HCT116 (cell line): ENCODE measurements around the gene BAZ1B. TPM values are rescaled to one million over a fixed set of nuclear protein-coding genes. Genes with fewer than 3 reads are reported as not detected.

Experiments used
- ATAC-seq: fragments of 200-7000 bp; cut with Tn5 transposase; 2 replicates; pipeline ENCODE4 v1.9.1; 2020; ENCODE audit warnings: mild to moderate bottlenecking, moderate library complexity
- BruUV-seq: library from RNA; stranded (reverse); fragments of 400-500 nt; replicated peaks from 2 replicates; lab custom pipeline; 2021; lab: Mats Ljungman, UMichigan
- CTCF ChIA-PET: fragments of 300-600 bp; sonication (Branson Sonifier 250); formaldehyde crosslinking; loops from one replicate; lab custom pipeline; 2021; ENCODE audit warnings: antibody characterized with exemption; lab: Charles Lee
- POLR2A ChIA-PET: fragments of 300-600, 350-600 bp; sonication (Branson Sonifier 250); formaldehyde crosslinking; loops from one replicate; lab custom pipeline; 2021; ENCODE audit warnings: antibody characterized with exemption; lab: Charles Lee
- RAD21 ChIA-PET, 2 experiments: fragments of 300-600 bp; sonication (Branson Sonifier 250); formaldehyde crosslinking; loops; one replicate each; lab custom pipeline; 2023; ENCODE audit warnings: low total read pairs in 2 of 2; ENCODE audit not compliant: uncharacterized antibody in 2 of 2, unreplicated experiment in 2 of 2, low non-redundant PET in 1 of 2; lab: Charles Lee
- DNase-seq: peaks from one replicate; pipeline ENCODE4 v3.0.0-alpha.2; 2010; ENCODE audit warnings: low read depth, low spot score
- H2AFZ ChIP-seq: fragments of 200-600 bp; shearing (Covaris generic), sonication (generic); 2 replicates; pipeline ENCODE4 v1.6.1; 2017; ENCODE audit warnings: low read depth, mixed run types, mixed read lengths, antibody characterized with exemption, low read length; ENCODE audit not compliant: poor library complexity, severe bottlenecking
- H3K27ac ChIP-seq: 2 replicates; pipeline ENCODE4 v1.5.1; 2012; ENCODE audit warnings: low read depth, low read length
- H3K27me3 ChIP-seq: fragments of 200-600 bp; sonication (generic); 2 replicates; pipeline ENCODE4 v1.6.1; 2016; ENCODE audit warnings: mixed run types, low read length, mixed read lengths; ENCODE audit not compliant: insufficient read depth
- H3K36me3 ChIP-seq, 2 experiments: fragments of 200-500 bp in 1 of 2; fragments of 200-600 bp in 1 of 2; sonication (Bioruptor generic) in 1 of 2; sonication (generic) in 1 of 2; 2 replicates each; pipeline versions ENCODE4 v1.5.1 to v1.6.1; 2014 to 2016; ENCODE audit warnings: low read length in 2 of 2, inconsistent platforms in 1 of 2, mixed read lengths in 1 of 2, mixed run types in 1 of 2; ENCODE audit not compliant: insufficient read depth in 2 of 2, control insufficient read depth in 1 of 2
- H3K4me1 ChIP-seq, 2 experiments: fragments of 200-600 bp in 1 of 2; sonication (generic) in 1 of 2; 2 replicates each; pipeline versions ENCODE4 v1.5.1 to v1.6.1; 2012 to 2017; ENCODE audit warnings: low read length in 2 of 2, inconsistent platforms in 1 of 2, mild to moderate bottlenecking in 1 of 2, mixed read lengths in 1 of 2, mixed run types in 1 of 2, moderate library complexity in 1 of 2; ENCODE audit not compliant: insufficient read depth in 2 of 2, control insufficient read depth in 1 of 2
- H3K4me2 ChIP-seq: fragments of 200-600 bp; sonication (generic); 2 replicates; pipeline ENCODE4 v1.6.1; 2017; ENCODE audit warnings: mixed run types, low read length, mixed read lengths
- H3K4me3 ChIP-seq, 2 experiments: fragments of 200-600 bp in 1 of 2; sonication (generic) in 1 of 2; replicated peaks in 1 of 2; 2 replicates each; pipeline ENCODE4 v1.5.1; 2011 to 2016; ENCODE audit warnings: low read length in 2 of 2, control low read depth in 1 of 2, low read depth in 1 of 2, mild to moderate bottlenecking in 1 of 2, mixed read lengths in 1 of 2, mixed run types in 1 of 2
- H3K79me2 ChIP-seq: fragments of 200-600 bp; sonication (generic); 2 replicates; pipeline ENCODE4 v1.6.1; 2017; ENCODE audit warnings: mild to moderate bottlenecking, mixed run types, low read length, moderate library complexity, mixed read lengths; ENCODE audit not compliant: insufficient read depth
- H3K9ac ChIP-seq: fragments of 200-600 bp; sonication (generic); 2 replicates; pipeline ENCODE4 v1.6.1; 2016; ENCODE audit warnings: low read length, mixed read lengths
- H3K9me2 ChIP-seq: fragments of 200-600 bp; sonication (generic), shearing (Covaris generic); 2 replicates; pipeline ENCODE4 v1.6.1; 2017; ENCODE audit warnings: mixed run types, mild to moderate bottlenecking, moderate library complexity; ENCODE audit not compliant: insufficient read depth
- H3K9me3 ChIP-seq, 2 experiments: fragments of 200-500 bp in 1 of 2; fragments of 200-600 bp in 1 of 2; sonication (Bioruptor generic) in 1 of 2; sonication (generic) in 1 of 2; 2 replicates each; pipeline ENCODE4 v1.6.1; 2014 to 2017; ENCODE audit warnings: low read length in 2 of 2, mixed read lengths in 2 of 2, inconsistent platforms in 1 of 2, low read depth in 1 of 2, mild to moderate bottlenecking in 1 of 2, mixed run types in 1 of 2, moderate library complexity in 1 of 2; ENCODE audit not compliant: control insufficient read depth in 1 of 2, insufficient read depth in 1 of 2
- H4K20me1 ChIP-seq: fragments of 200-600 bp; sonication (generic), shearing (Covaris generic); 2 replicates; pipeline ENCODE4 v1.6.1; 2017; ENCODE audit warnings: mixed run types, mild to moderate bottlenecking, moderate library complexity; ENCODE audit not compliant: insufficient read depth
- CBX3 ChIP-seq: IDR thresholded peaks from 2 replicates; pipeline ENCODE4 v1.6.1; 2012; ENCODE audit warnings: low read depth
- EZH2 ChIP-seq: fragments of 200-600 bp; sonication (generic); IDR thresholded peaks from 2 replicates; pipeline ENCODE4 v1.6.1; 2017; ENCODE audit warnings: antibody characterized with exemption, mixed run types
- POLR2A ChIP-seq: IDR thresholded peaks from 2 replicates; pipeline ENCODE4 v1.7.0; 2011; ENCODE audit warnings: borderline replicate concordance; ENCODE audit not compliant: insufficient read depth, insufficient read length; ENCODE audit errors: extremely low read depth
- POLR2AphosphoS5 ChIP-seq: IDR thresholded peaks from 2 replicates; pipeline ENCODE4 v1.6.1; 2011; ENCODE audit warnings: mild to moderate bottlenecking, low read depth, low read length, moderate library complexity
- SP1 ChIP-seq: IDR thresholded peaks from 2 replicates; pipeline ENCODE4 v1.6.1; 2012; ENCODE audit warnings: low read depth
- TCF7L2 ChIP-seq: IDR thresholded peaks from 2 replicates; pipeline ENCODE4 v1.7.0; 2011; ENCODE audit warnings: borderline replicate concordance, inconsistent platforms; ENCODE audit not compliant: insufficient read depth, insufficient read length; ENCODE audit errors: extremely low read depth
- ZFX ChIP-seq: fragments of 450-650 bp; IDR thresholded peaks from 2 replicates; pipeline ENCODE4 v1.6.1; 2017
- ZNF274 ChIP-seq: fragments of 200-500 bp; sonication (Bioruptor generic); IDR thresholded peaks from 2 replicates; pipeline ENCODE4 v1.6.1; 2014; ENCODE audit warnings: mild to moderate bottlenecking, low read depth, low read length, inconsistent platforms
- intact Hi-C: fragments of 100-400 bp; cut with micrococcal nuclease; formaldehyde crosslinking; loops from 2 replicates; pipeline ENCODE4 v1.10.0; 2022
- total RNA-seq: library from RNA; stranded (reverse); gene quantifications from one replicate; pipeline ENCODE4 v1.2.1, GENCODE V29; 2021; ENCODE audit not compliant: unreplicated experiment
- TF ChIP-seq, protein P1 (sequence below): IDR thresholded peaks from 2 replicates; pipeline ENCODE4 v1.6.1; 2012; ENCODE audit warnings: low read depth
- TF ChIP-seq, protein P2 (sequence below): IDR thresholded peaks from 2 replicates; pipeline ENCODE4 v1.6.1; 2012
- TF ChIP-seq, protein P3 (sequence below): IDR thresholded peaks from 2 replicates; pipeline ENCODE4 v1.6.1; 2012

BAZ1B gene
- total RNA-seq, 1 experiment from 2014 or later: 81.1 TPM

DNA sequence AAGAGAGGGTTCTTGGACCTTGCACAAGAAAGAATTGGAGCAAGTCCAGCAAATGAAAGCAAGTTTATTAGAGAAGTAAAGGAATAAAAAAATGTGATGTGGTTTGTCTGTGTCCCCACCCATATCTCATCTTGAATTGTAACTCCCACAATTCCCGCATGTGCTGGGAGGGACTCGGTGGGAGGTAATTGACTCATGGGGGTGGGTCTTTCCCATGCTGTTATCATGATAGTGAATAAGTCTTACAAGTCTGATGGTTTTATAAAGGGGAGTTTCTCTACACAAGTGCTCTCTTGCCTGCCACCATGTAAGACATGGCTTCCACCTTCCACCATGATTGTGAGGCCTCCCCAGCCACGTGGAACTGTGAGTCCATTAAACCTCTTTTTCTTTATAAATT lies 127.7 kb downstream of the BAZ1B start:
- Histone ChIP-seq H3K4me3 (no peak overlapping the region), H3K9me3 (no peaks in the 10 kb centered on the region), H3K27ac (no peak overlapping the region), H4K20me1 (no peaks in the 10 kb centered on the region), H3K79me2 (no peaks in the 10 kb centered on the region), H3K27me3 (no peaks in the 10 kb centered on the region), H3K36me3 (no peaks in the 10 kb centered on the region), H2AFZ (no peak overlapping the region), H3K4me1 (no peaks in the 10 kb centered on the region), H3K4me2 (no peak overlapping the region), H3K9ac (no peak overlapping the region), H3K9me2 (no peaks in the 10 kb centered on the region)
- BruUV-seq: no TSS peak
- ChIA-PET POLR2A (no interaction called here), CTCF (no interaction called here), RAD21 (no interaction called here)
- no peak for DNase-seq
- intact Hi-C loops: no loop called here
- TF ChIP-seq, protein P1, sequence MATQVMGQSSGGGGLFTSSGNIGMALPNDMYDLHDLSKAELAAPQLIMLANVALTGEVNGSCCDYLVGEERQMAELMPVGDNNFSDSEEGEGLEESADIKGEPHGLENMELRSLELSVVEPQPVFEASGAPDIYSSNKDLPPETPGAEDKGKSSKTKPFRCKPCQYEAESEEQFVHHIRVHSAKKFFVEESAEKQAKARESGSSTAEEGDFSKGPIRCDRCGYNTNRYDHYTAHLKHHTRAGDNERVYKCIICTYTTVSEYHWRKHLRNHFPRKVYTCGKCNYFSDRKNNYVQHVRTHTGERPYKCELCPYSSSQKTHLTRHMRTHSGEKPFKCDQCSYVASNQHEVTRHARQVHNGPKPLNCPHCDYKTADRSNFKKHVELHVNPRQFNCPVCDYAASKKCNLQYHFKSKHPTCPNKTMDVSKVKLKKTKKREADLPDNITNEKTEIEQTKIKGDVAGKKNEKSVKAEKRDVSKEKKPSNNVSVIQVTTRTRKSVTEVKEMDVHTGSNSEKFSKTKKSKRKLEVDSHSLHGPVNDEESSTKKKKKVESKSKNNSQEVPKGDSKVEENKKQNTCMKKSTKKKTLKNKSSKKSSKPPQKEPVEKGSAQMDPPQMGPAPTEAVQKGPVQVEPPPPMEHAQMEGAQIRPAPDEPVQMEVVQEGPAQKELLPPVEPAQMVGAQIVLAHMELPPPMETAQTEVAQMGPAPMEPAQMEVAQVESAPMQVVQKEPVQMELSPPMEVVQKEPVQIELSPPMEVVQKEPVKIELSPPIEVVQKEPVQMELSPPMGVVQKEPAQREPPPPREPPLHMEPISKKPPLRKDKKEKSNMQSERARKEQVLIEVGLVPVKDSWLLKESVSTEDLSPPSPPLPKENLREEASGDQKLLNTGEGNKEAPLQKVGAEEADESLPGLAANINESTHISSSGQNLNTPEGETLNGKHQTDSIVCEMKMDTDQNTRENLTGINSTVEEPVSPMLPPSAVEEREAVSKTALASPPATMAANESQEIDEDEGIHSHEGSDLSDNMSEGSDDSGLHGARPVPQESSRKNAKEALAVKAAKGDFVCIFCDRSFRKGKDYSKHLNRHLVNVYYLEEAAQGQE: no peak
- TF ChIP-seq ZNF274 (no peak), CBX3 (no peak), SP1 (no peak), TCF7L2 (no peak), EZH2 (no peak)
- ATAC-seq: no peak

DNA sequence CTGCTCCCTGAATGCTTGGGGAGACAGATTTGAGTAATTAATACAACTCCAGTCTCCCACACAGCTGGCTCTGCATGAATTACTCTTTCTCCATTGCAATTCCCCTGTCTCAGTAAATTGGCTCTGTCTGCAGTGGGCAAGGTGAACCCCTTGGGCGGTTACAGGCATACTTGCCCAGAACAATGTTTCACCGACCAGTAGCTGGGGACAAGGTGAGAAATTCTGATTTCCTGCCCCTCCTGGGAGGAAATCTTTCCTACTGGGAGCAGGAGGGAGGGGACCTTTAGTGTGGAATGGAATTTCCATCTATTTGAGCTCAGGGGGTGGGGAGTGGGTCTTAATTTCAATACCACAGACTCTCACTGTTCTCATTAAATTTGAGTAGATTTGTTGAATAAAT lies 130.7 kb downstream of the BAZ1B start:
- Histone ChIP-seq H3K4me3 (no peak overlapping the region), H3K9me2 (no peaks in the 10 kb centered on the region), H3K27ac (no peak overlapping the region), H3K9me3 (peaks cover 0 to 10% of the 10 kb centered on the region in 2 experiments; a peak in 2 of 4 replicates), H2AFZ (no peak overlapping the region), H3K79me2 (no peaks in the 10 kb centered on the region), H4K20me1 (no peaks in the 10 kb centered on the region), H3K9ac (no peak overlapping the region), H3K36me3 (no peaks in the 10 kb centered on the region), H3K27me3 (no peaks in the 10 kb centered on the region), H3K4me2 (no peak overlapping the region), H3K4me1 (no peaks in the 10 kb centered on the region)
- ChIA-PET CTCF (no interaction called here), RAD21 (no interaction called here), POLR2A (no interaction called here)
- BruUV-seq: no TSS peak
- intact Hi-C loops: no loop called here
- ATAC-seq (no peak), DNase-seq (no peak)
- no peak for TF ChIP-seq ZNF274
- no peak for TF ChIP-seq EZH2
- TF ChIP-seq, protein P2, sequence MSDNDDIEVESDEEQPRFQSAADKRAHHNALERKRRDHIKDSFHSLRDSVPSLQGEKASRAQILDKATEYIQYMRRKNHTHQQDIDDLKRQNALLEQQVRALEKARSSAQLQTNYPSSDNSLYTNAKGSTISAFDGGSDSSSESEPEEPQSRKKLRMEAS: no peak
- TF ChIP-seq POLR2A: no peak
- TF ChIP-seq, protein P3, sequence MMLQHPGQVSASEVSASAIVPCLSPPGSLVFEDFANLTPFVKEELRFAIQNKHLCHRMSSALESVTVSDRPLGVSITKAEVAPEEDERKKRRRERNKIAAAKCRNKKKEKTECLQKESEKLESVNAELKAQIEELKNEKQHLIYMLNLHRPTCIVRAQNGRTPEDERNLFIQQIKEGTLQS: no peak
- TF ChIP-seq POLR2AphosphoS5: no peak
- TF ChIP-seq ZFX: no peak
